NCI-H748 (cell line): Measurements from ENCODE around the gene SGTB.
A peak's percentile ranks its signal among the peaks of the same experiment; 100 is the strongest.
"Not testable (repeated sequence)": the region's sequence is repeated elsewhere in the genome, so short reads cannot be mapped to it uniquely, and the experiment has no call there.

Experiments
- DNase-seq: peaks from one replicate; lab custom pipeline; 2025; ENCODE audit not compliant: unreplicated experiment; lab: John Stamatoyannopoulos, UW

The SGTB gene

DNA sequence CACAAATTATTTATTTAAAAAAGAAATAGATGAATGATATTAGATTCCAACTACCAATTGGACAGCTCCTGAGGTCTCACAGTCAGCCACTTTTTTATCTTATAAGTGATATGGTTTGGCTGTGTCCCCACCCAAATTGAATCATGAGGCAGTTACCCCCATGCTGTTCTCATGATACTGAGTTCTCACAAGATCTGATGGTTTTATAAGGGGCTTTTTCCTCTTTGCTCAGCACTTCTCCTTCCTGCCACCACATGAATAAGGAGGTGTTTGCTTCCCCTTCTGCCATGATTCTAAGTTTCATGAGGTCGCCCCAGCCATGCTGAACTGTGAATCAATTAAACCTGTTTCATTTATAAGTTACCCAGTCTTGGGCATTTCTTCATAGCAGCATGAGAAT is 13.0 kb upstream of the SGTB start:
- DNase-seq, result no peak

DNA sequence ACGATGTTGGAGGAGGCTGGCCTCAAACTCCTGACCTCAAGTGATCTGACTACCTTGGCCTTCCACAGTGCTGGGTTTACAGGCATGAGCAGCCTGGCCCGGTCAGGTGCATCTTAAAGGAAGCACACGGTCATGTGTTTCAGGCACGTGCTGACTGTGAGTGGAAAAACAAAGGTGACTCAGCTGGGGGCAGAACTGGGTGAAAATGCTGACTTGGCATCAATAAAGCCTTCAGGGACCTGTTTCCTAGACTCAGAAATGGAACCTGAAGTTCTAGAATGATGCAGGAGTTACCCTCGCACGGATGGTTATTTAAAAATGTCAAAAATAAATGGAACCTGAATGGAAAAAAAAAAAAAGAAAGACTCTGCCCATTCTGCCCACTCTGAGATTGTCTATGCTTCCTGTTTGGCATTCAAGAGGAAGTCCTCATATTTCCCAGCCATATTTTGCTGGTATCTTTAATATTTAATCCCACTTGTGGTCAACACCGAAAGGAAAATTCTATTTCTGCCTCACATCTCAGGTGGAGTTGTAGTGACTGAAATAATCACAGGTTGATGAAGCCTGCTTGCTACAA is 12.4 kb upstream of the SGTB start:
- not testable (repeated sequence) for DNase-seq

DNA sequence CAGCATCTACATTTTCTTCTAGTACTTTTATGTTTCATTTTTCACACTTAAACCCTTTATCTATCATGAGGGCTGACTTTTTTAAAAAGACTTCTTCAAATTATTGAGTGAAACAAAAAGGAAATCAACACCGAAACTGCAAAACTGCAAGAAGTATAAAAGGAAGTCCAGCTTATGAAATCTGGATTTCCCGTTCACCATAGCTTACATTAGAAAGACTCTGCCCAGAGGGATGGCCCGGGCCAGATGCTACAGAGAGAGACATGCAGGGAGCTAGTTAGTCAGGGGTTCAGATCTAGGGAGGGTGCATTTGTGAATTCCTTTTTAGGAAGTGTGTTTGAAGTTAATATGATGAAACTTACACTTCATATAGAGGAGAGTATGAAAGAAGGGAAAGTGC is 10.1 kb upstream of the SGTB start:
- not testable (repeated sequence) for DNase-seq

DNA sequence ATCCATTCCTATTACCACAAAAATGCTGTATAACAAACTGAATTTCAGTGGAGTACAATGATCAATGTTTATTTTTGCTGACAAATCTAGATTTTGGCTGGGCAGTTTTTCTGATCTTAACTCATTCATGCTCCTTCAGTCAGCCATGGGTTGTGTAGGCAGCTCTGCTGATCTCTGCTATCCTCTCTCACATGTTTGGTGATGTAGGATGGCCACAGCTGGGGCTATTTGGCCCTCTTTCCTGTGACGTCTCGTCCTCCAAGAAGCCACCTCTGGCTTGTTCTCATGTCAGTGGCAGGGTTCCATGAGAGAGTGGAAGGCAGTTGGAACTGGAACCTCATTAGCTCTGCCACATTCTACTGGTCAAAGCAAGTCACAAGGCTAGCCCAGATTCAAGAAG is 9.0 kb upstream of the SGTB start:
- DNase-seq, result no peak

DNA sequence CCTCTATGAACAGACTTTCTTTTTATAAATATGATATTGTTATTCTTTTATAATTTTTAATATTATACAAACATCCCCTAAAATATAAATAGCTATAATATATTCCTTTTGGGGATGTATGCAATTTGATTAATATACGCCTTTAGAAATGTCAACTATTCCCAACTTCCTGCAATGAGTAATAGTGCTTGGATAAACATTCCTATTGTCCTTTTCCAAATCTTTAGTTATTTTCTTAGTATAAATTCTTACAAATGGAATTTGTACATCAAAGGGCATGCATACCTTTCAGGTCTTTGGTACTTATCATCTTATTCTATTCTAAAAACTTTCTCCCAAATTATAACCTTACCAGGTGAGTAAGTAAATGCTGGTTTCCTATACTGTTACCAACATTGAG is 6.3 kb upstream of the SGTB start:
- DNase-seq, result no peak

DNA sequence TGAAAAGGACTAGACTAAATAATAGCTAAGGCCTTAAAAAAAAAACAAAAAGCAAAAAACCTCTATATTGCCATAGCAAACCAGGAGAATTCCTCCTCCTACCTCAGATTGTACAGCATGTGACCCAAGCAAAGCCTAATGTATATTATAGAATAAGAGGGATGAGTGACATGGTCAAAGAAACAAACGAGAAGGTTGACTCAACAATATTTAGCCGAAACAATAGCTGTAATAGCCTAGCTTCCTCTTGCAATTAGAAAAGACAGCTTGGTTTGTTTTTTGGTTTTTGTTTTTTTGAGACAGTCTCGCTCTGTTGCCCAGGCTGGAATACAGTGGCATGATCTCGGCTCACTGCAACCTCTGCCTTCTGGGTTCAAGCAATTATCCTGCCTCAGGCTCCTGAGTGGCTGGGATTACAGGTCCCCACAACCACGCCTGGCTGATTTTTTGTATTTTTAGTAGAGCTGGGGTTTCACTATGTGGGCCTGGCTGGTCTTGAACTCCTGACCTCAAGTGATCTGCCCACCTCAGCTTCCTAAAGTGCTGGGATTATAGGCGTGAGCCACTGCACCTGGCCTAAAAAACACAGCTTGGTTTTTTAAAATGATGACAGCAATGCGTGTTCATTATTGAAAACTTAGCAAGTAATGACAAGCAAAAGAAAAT is 5.7 kb upstream of the SGTB start:
- no peak for DNase-seq

DNA sequence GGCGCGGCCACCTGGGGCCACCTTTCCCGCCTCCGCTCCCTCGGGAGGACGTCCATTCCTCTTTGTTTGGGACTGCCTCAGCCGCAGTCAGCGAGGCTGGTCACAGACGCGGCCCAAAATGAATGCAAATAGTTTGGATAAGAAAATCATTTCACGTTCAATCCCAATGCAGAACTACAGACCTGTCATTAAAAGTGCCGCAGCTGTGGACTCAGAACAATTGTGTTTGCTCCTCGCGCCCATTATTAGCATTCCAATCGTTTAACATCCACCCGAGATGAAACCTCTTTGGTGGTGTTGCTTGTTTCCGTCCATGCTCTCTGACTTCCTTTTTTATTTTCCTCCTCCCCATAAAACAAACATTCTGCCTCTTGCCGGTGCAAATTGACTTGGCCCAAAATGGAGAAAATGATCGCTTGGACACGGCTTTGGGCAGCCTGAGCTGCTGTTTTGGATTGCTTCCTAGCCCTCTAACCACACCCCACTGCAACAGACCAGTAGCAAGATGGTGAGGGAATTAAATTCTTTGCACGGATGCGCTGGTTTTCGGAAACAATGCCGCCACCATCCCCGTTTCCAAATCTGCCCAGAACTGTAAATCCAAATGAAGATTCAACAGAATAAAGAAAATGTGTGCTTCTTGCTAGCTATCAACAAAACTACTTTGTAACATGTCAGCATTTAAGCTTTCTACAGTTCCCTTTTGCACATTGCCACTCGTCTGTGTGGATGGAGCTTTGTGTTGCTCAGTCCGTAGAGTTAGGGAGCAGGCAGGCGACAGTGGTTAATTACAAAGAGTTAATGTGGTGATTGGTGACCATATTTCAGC is 880 bp upstream of the SGTB start:
- DNase-seq, result peak; percentile 83

DNA sequence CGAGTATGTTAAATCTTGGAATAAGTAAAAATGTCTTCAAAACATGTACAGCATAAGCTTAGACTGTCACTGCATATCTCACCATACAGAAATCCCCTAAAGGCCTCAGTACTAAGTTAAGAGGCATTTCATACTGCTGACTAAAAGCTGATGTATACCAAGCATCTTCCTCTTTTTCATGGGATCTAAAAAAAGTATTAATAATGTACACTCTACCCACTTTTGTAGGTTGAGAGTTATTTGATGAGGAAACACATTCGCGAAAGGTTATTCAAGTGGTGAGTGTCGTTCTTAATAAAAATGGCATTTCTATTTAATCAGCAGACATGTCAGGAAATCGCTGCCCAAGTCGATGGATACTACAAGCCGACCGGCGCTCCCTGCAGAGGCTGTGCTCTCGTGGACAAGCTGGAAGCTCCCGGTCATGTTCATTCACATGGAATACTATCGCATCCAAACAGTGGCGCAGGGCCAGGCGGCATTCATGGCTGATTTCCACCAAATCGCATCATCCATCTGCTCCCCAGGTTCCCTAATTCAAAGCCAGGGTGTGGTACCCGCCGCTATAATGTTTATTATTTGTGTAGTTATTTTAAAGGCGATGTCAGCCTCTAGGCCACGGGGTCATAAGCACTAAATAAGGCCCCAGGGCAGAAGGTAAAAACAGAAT is 724 bp downstream of the SGTB start:
- peak; percentile 84 for DNase-seq

DNA sequence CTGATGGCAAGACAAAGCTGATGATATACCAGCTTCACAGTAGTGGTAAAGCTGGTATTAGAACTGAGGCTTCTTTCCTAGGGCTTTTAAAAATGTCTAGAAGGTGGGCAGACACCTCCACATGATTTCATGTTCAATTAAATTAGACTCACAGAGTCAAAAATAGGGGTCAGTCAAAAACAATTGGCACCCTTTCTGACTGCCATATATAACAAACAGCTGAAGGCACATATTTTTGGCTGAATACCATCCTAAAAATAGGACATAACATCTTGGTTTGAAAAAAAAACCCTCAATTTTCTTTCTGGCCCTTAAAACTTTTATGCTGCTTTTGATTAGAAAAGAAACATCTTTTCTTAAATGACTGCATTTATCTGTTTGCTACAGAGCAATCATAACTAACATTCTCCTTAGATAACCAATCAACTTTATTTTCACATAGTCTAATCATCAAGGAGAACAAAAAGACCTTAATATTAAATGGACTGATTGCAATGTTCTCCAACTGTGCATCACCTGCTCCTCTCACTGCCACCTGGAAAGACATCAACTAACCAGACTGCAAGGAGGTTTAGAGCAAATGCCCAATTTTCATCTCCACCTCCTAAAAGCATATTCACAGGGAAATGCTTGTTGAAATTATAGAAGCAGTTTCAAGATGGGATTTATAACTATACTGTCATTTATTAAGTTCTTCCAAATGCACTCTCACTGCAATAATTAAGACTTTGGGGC is 3.2 kb downstream of the SGTB start:
- DNase-seq, result no peak

DNA sequence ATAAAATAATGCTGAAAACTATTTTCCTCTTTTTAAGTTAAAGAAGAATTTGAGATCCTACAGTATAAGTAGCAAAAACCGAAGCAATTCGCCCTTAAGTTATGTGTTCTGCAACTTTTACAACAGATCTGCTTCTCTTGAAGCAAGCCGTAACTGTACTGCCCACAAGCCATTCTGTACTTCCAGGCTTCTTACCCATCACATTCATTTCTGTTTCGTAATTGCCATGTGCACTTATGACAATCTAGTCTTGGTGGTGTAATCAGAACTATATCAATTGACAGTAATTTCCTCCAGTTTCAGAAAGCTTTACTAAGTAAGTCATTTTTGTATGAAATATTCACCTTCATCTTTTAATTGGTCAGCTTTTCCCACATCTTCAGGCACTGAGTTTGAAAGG is 13.8 kb downstream of the SGTB start:
- no peak for DNase-seq

DNA sequence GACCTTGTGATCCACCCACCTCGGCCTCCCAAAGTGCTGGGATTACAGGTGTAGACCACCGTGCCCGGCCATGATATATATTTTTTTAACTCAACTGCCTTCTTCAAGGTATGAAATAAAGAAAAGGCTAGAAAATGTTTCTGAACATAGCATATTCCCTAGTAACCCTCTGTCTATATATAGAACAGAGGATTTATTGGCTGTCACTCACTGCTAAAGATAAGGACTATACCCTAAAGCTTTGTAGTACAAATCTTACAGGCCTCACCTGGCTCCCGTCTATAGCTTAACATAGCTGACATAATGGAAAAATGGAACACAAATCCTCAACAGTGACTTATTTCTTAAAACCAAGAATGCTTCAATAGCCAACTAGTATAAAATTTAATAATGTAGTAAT is 14.2 kb downstream of the SGTB start:
- DNase-seq, result no peak

DNA sequence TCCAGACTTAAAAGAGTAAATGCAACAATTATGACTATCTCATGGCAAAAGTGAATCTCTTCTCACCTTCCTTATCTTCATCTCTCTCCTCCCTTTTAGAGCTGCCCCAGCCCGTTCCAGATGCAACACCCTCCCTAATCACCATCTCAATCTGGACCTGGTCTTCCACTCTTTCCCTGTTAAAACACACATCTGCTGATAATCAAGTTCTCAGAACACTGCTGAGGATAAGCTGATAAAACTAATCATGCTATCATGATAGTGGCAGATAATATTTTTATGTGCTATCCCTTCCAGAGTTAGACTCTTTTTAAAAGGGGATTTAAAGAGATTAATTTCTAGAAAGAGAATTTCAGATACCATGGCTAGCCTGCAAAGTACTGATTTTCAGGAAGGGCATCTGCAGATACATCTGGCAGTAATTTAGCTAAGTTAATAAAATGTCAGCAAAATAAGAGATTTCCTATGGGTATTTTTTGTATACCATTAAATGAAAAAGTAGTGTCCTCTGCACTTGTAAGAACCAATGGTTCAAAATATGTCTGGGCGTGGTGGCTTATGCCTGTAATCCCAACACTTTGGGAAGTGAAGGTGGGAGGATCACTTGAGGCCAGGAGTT is 17.2 kb downstream of the SGTB start:
- DNase-seq, result no peak

DNA sequence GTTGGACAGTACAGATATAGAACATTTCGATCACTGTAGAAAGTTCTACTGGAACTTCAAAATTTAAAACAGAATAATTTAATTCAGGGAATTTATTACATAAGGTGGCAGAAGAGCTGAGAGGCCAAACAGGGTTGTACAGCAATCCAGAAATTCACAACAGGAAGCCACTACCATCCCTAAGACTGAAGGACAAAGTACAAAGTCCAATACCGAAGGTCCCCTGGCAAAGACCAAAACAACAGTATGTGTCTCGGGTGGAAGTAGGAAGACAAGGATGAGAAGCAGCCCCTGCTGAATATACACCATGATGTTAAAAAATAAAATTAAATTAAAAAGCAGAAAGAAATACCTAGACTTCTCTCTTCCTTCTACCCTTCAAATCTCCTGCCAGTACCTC is 19.9 kb downstream of the SGTB start:
- no peak for DNase-seq

DNA sequence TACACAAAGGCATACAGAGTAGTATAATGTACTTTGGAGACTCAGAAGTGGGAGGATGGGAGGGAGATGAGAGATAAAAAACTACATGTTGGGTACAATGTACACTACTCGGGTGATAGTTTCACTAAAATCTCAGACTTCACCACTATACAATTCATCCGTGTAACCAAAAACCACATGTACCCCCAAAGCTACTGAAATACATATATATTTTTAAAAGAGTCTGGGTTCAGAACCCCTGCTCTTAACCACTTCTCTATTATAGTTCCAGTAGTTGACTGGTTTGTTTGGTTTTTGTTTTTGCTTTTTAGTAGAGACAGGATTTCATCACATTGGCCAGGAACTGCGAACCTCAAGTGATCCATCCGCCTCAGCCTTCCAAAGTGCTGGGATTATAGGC is 22.6 kb downstream of the SGTB start:
- DNase-seq, result no peak

DNA sequence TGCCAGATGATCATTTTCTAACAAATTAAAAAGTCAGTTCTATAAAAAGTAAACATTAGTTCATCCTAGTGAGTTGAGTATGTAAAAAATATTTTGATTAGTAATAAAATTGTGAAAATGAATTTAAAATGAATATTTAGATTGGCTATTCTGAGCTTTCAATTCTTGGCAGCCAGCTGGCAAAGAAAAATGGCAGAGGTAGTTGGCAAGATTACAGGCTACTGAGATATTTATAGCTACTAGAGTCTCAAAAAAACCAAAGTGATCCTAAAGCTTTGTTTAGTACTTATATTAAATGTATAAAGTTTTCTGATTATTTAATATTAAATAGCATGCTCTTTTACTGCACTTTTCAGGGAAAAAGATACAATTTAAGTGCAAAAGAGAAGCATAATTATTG is 25.0 kb downstream of the SGTB start:
- DNase-seq, result no peak

DNA sequence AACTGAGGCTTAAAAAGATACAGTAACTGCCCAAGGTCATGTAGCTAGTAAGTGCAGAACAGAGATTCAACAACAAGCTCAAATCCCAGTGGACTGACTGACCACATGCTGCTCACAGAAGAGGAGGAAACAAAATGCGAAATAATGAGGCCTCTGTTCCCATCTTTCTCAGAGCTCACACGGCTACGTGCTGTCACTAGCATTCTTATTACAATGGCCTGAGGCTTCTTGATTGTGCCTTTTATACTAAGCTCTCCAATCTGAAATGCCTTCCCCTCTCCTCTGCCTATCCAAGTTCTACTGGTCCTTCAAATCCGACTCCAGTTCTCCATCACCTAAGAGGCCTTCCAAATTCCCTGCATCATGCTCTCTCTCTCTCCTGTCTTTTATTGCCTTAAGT is 26.0 kb downstream of the SGTB start:
- no peak for DNase-seq

DNA sequence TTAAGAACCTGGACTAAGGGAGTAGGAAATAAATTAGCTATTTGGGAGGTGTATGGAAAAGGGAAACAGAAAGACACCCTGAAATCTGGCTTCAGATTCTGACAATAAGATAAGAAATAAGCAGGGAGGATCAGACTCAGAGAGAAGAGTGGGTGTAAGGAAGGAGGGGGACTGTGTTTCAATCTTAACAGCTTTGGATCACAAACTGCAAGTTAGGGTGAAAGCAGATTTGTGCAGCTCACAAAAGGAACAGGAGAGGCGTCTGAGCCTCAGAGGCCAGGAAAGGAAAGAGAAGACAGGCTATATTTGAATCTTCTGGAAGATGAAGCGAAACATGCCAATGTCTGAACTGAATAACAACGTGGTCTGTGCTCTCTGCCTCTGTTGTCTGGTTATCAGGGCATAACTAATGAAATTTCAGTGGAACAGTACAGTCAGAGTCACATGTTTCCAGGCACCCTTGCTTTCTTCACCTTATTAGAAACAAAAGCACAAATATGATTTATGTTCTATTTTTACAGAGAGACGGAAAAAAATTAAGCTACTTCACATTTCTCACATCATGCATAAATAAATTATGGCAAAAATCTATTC is 26.6 kb downstream of the SGTB start:
- DNase-seq, result no peak

DNA sequence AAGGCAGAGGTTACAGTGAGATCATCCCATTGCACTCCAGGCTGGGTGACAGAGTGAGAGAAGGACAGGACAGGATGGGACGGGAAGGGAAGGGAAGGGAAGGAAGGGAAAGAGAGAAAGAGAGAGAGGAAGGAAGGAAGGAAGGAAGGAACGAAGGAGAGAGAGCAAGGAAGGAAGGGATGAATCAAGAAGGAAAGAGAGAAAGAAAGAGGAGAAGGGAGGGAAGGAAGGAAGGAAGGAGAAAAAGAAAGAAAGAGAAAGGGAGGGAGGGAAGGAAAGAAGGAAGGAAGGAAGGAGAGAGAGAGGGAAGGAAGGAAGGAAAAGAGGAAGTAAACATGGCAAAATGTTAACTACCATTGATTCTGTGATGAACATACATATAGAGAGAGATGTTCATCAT is 28.8 kb downstream of the SGTB start:
- no peak for DNase-seq

DNA sequence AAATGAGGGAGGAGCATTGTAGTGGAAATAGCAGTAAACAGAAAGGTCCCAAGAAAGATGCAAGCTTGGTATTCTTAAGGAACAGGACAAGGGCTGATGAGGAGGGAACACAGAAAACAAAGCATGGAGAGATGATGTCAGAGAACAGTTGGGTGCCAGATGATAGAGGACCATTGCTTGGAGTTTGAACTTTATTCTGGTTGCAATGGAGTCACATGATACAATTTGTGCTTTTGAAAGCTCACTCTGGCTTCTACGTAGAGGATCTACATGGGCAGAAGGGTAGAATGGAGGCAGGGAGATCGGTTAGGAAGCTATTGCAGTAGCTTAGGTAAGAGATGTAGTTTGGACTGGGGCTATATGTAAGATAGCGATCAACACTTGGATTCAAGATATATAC is 39.8 kb downstream of the SGTB start:
- no peak for DNase-seq

DNA sequence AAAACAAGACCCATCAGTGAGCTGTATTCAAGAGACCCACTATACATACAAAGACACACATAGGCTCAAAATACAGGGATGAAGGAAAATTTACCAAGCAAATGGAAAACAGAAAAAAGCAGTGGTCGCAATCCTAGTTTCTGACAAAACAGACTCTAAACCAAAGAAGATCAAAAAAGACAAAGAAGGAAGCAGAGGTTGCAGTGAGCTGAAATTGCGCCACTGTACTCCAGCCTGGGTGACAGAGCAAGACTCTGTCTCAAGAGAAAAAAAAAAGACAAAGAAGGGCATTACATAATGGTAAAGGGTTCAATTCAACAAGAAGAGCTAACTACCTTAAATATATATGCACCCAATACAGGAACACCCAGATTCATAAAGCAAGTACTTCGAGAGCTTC is 45.9 kb downstream of the SGTB start:
- DNase-seq, result not testable (repeated sequence)
